HepG2 (cell line): ENCODE data around the gene CD276. TPM values are rescaled to one million over a fixed set of nuclear protein-coding genes. Genes with fewer than 3 reads are reported as not detected.

Source experiments
- ATAC-seq: fragments of 200-7000 bp; cut with Tn5 transposase; 3 replicates; pipeline ENCODE4 v1.9.1; 2020; ENCODE audit warnings: mild to moderate bottlenecking, moderate library complexity
- BruUV-seq: library from RNA; stranded (reverse); fragments of 400-500 nt; replicated peaks from 2 replicates; lab custom pipeline; 2021; lab: Mats Ljungman, UMichigan
- CTCF ChIA-PET: fragments of 300-600 bp; formaldehyde crosslinking; extraction: SDS; loops from one replicate; lab custom pipeline; 2021; ENCODE audit warnings: low total read pairs, inconsistent platforms, low intra/inter-chr PET ratio; lab: Yijun Ruan, JAX
- POLR2A ChIA-PET: fragments of 350-600 bp; sonication (Branson Sonifier 250); formaldehyde crosslinking; loops from one replicate; lab custom pipeline; 2020; ENCODE audit warnings: antibody characterized with exemption, inconsistent platforms; lab: Yijun Ruan, JAX
- DNase-seq: peaks from one replicate; pipeline ENCODE4 v3.0.0-alpha.2; 2015; ENCODE audit warnings: low spot score
- FAIRE-seq: peaks from 3 replicates; lab custom pipeline; 2011; peaks lifted over from hg19 to GRCh38; lab: Jason Lieb, UNC
- H2AFZ ChIP-seq: one replicate; pipeline ENCODE4 v1.6.1; 2011; ENCODE audit warnings: low read length, inconsistent platforms
- H3K27ac ChIP-seq: fragments of 300-600 bp; 3 replicates; pipeline ENCODE4 v1.8.0; 2011; ENCODE audit warnings: mixed run types, mild to moderate bottlenecking, mixed read lengths, low read length, inconsistent platforms; ENCODE audit not compliant: insufficient read depth; ENCODE audit errors: extremely low read length
- H3K27me3 ChIP-seq, 2 experiments: fragments of 200-600 bp in 1 of 2; 2 replicates in 1 of 2; 3 replicates in 1 of 2; pipeline versions ENCODE4 v1.6.0 to v1.8.0; 2011; ENCODE audit warnings: low read length in 2 of 2, mild to moderate bottlenecking in 2 of 2, moderate library complexity in 2 of 2, inconsistent platforms in 1 of 2; ENCODE audit not compliant: insufficient read depth in 2 of 2, control insufficient read depth in 1 of 2
- H3K36me3 ChIP-seq, 2 experiments: fragments of 200-600 bp in 1 of 2; replicated peaks in 1 of 2; 2 replicates in 1 of 2; 3 replicates in 1 of 2; pipeline versions ENCODE4 v1.5.1 to v1.8.0; 2011; ENCODE audit warnings: low read length in 2 of 2, inconsistent platforms in 1 of 2; ENCODE audit not compliant: insufficient read depth in 2 of 2, control insufficient read depth in 1 of 2
- H3K4me1 ChIP-seq: 2 replicates; pipeline ENCODE4 v1.5.1; 2012; ENCODE audit warnings: low read length, inconsistent platforms; ENCODE audit not compliant: insufficient read depth
- H3K4me2 ChIP-seq: 2 replicates; pipeline ENCODE4 v1.6.0; 2011; ENCODE audit warnings: low read depth, low read length, inconsistent platforms
- H3K4me3 ChIP-seq, 3 experiments: fragments of 200-600 bp in 1 of 3; sonication (generic), shearing (Covaris generic) in 1 of 3; replicated peaks in 1 of 3; 2 replicates each; pipeline ENCODE4 v1.5.1; 2011 to 2016; ENCODE audit warnings: low read length in 3 of 3, inconsistent platforms in 2 of 3, low read depth in 2 of 3, mild to moderate bottlenecking in 2 of 3, control low read depth in 1 of 3, mixed read lengths in 1 of 3; ENCODE audit not compliant: insufficient read depth in 1 of 3
- H3K79me2 ChIP-seq: one replicate; pipeline ENCODE4 v1.6.1; 2011; ENCODE audit warnings: low read length, inconsistent platforms; ENCODE audit not compliant: insufficient read depth
- H3K9ac ChIP-seq: 2 replicates; pipeline ENCODE4 v1.6.0; 2011; ENCODE audit warnings: mild to moderate bottlenecking, low read depth, low read length, inconsistent platforms; ENCODE audit not compliant: insufficient read depth
- H3K9me3 ChIP-seq: 2 replicates; pipeline ENCODE4 v1.5.1; 2012; ENCODE audit warnings: mild to moderate bottlenecking, low read length
- H4K20me1 ChIP-seq: 2 replicates; pipeline ENCODE4 v1.6.0; 2011; ENCODE audit warnings: inconsistent platforms, mild to moderate bottlenecking, low read length, moderate library complexity; ENCODE audit not compliant: insufficient read depth
- AFF4 ChIP-seq: sonication (generic); formaldehyde crosslinking; IDR thresholded peaks from 2 replicates; pipeline ENCODE4 v1.4.0; 2020; ENCODE audit warnings: missing genetic modification reagents
- BRCA1 ChIP-seq: sonication (generic); formaldehyde crosslinking; IDR thresholded peaks from 2 replicates; pipeline ENCODE4 v1.4.0; 2020; ENCODE audit warnings: missing genetic modification reagents
- ETS1 ChIP-seq: sonication (generic); formaldehyde crosslinking; IDR thresholded peaks from 2 replicates; pipeline ENCODE4 v1.4.0; 2020; ENCODE audit warnings: missing genetic modification reagents
- FOXO4 ChIP-seq: sonication (generic); formaldehyde crosslinking; conservative IDR thresholded peaks from 2 replicates; pipeline ENCODE4 v1.8.1; 2023; ENCODE audit warnings: missing genetic modification reagents
- GABPB1 ChIP-seq: IDR thresholded peaks from 2 replicates; pipeline ENCODE4 v1.6.1; 2016; ENCODE audit warnings: mild to moderate bottlenecking, missing genetic modification reagents, moderate library complexity, missing compliant biosample characterization
- GATA4 ChIP-seq: sonication (generic); IDR thresholded peaks from 2 replicates; pipeline ENCODE4 v1.6.1; 2016; ENCODE audit warnings: antibody characterized with exemption, low read depth, borderline replicate concordance
- JUND ChIP-seq: sonication (generic); formaldehyde crosslinking; IDR thresholded peaks from 2 replicates; pipeline ENCODE4 v1.8.0; 2022; ENCODE audit warnings: mild to moderate bottlenecking, missing genetic modification reagents
- KDM5B ChIP-seq: sonication (generic); formaldehyde crosslinking; IDR thresholded peaks from 2 replicates; pipeline ENCODE4 v1.4.0; 2020; ENCODE audit warnings: missing genetic modification reagents, mild to moderate bottlenecking, borderline replicate concordance
- ZBTB43 ChIP-seq: sonication (generic); formaldehyde crosslinking; conservative IDR thresholded peaks from 2 replicates; pipeline ENCODE4 v1.4.0; 2020; ENCODE audit warnings: missing genetic modification reagents
- ZC3H13 ChIP-seq: sonication (generic); formaldehyde crosslinking; IDR thresholded peaks from 2 replicates; pipeline ENCODE4 v1.8.1; 2023; ENCODE audit warnings: mild to moderate bottlenecking, missing genetic modification reagents, moderate library complexity
- ZNF136 ChIP-seq: sonication (generic); formaldehyde crosslinking; IDR thresholded peaks from 2 replicates; pipeline ENCODE4 v1.8.1; 2022; ENCODE audit warnings: low read depth, mild to moderate bottlenecking, moderate library complexity, missing genetic modification reagents
- ZNF441 ChIP-seq: sonication (generic); formaldehyde crosslinking; IDR thresholded peaks from 2 replicates; pipeline ENCODE4 v1.7.0; 2021; ENCODE audit warnings: missing genetic modification reagents, borderline replicate concordance
- ZNF788 ChIP-seq: sonication (generic); formaldehyde crosslinking; IDR thresholded peaks from 2 replicates; pipeline ENCODE4 v1.5.0; 2020; ENCODE audit warnings: mild to moderate bottlenecking, missing genetic modification reagents, borderline replicate concordance
- ZNF83 ChIP-seq: sonication (generic); formaldehyde crosslinking; IDR thresholded peaks from 2 replicates; pipeline ENCODE4 v1.4.0; 2020; ENCODE audit warnings: missing genetic modification reagents, mild to moderate bottlenecking, borderline replicate concordance
- ZSCAN25 ChIP-seq: sonication (generic); formaldehyde crosslinking; IDR thresholded peaks from 2 replicates; pipeline ENCODE4 v1.8.0; 2022; ENCODE audit warnings: mild to moderate bottlenecking, missing genetic modification reagents
- ZZZ3 ChIP-seq: sonication (generic); formaldehyde crosslinking; IDR thresholded peaks from 2 replicates; pipeline ENCODE4 v1.4.0; 2020; ENCODE audit warnings: missing genetic modification reagents, mild to moderate bottlenecking, borderline replicate concordance
- WGBS: methylation state at CpG from one replicate; pipeline ENCODE4 v1.1.6; 2017; ENCODE audit warnings: low lambda C conversion rate; 5-methylcytosine and 5-hydroxymethylcytosine counted together
- in situ Hi-C: cut with HindIII; loops from 2 replicates; pipeline ENCODE4 v1.10.0; 2017; ENCODE audit warnings: low pct_unique_long_range_greater_than_20kb; ENCODE audit not compliant: extremely low pct_ligation_motif_present
- intact Hi-C: fragments of 100-400 bp; cut with micrococcal nuclease; formaldehyde crosslinking; loops from one replicate; pipeline ENCODE4 v1.10.0; 2022; ENCODE audit not compliant: unreplicated experiment
- polyA plus RNA-seq, 8 experiments: library from polyadenylated mRNA; depleted of rRNA in 3 of 8; stranded (reverse) in 7 of 8; unstranded in 1 of 8; fragments of >200 nt; fragmentation: Illumina TruSeq in 4 of 8; extraction: Trizol in 4 of 8; gene quantifications; 2 replicates each; pipeline versions ENCODE4 v1.2.1 to v1.2.3, GENCODE V29; 2011 to 2016; ENCODE audit warnings: low read depth in 4 of 8, missing spikeins in 1 of 8, mixed read lengths in 1 of 8; ENCODE audit not compliant: insufficient read depth in 1 of 8
- total RNA-seq, 5 experiments: library from RNA; depleted of rRNA; stranded (reverse); fragments of >200 nt; fragmentation: Illumina TruSeq; extraction: Trizol; gene quantifications; 2 replicates each; pipeline ENCODE4 v1.2.3, GENCODE V29; 2016; ENCODE audit warnings: low read depth in 1 of 5

CD276 gene
- total and polyA plus RNA-seq, 2 of the 13 experiments (the other 11 are each of a cell fraction or from before 2014, with no cell fraction given), result 24.6 to 55.2 TPM

- TF ChIP-seq ZBTB43 (CRISPR knock-in tag), result no peak
- TF ChIP-seq BRCA1 (CRISPR knock-in tag), result no peak
- no peak for TF ChIP-seq JUND (CRISPR knock-in tag)
- TF ChIP-seq GATA4, result no peak
- TF ChIP-seq ZNF136 (CRISPR knock-in tag), result no peak
Measured at GRCh38 chr15:73709686-73710085, 25.5 kb downstream of the CD276 start (continued).

GRCh38 chr15:73710321-73710720 lies 26.1 kb downstream of the CD276 start:
- ChIA-PET CTCF (no interaction called here), POLR2A (no interaction called here)
- FAIRE-seq (no peak), DNase-seq (no peak), ATAC-seq (no peak)
- no peak overlapping the region for H3K27ac ChIP-seq
- BruUV-seq, result no TSS peak
- H3K9me3 ChIP-seq, result no peaks in the 10 kb centered on the region
- H3K4me3 ChIP-seq, result no peak overlapping the region
- no peaks in the 10 kb centered on the region for H3K27me3 ChIP-seq
- WGBS, result 81% methylated on average over 3 of the region's 5 CpGs
- no peaks in the 10 kb centered on the region; the same call in 1 of the 2 replicates for H4K20me1 ChIP-seq
- H2AFZ ChIP-seq, result no peak overlapping the region
- no peak overlapping the region for H3K9ac ChIP-seq
- intact Hi-C loops (no loop called here), in situ Hi-C loops (no loop called here)
- H3K79me2 ChIP-seq, result no peaks in the 10 kb centered on the region
- H3K4me2 ChIP-seq, result no peak overlapping the region
- H3K36me3 ChIP-seq, result peaks cover 8 to 44% of the 10 kb centered on the region in 2 experiments
- H3K4me1 ChIP-seq, result no peaks in the 10 kb centered on the region
- TF ChIP-seq ZZZ3 (no peak), AFF4 (CRISPR knock-in tag) (no peak), KDM5B (no peak), ETS1 (CRISPR knock-in tag) (no peak), ZNF788 (CRISPR knock-in tag) (no peak), ZC3H13 (CRISPR knock-in tag) (no peak), GABPB1 (CRISPR knock-in tag) (no peak), ZSCAN25 (CRISPR knock-in tag) (no peak), ZNF83 (no peak), ZNF441 (CRISPR knock-in tag) (no peak), FOXO4 (CRISPR knock-in tag) (no peak)
